K562 (cell line): ENCODE data around the gene SPRYD3. TPM values are rescaled to one million over a fixed set of nuclear protein-coding genes. Genes with fewer than 3 reads are reported as not detected.

Source experiments
- CHD7 ChIP-seq: fragments of 200-600 bp; sonication (generic); IDR thresholded peaks from one replicate; pipeline ENCODE4 v1.6.1; 2012; ENCODE audit warnings: mild to moderate bottlenecking, low read depth, low read length, inconsistent platforms
- TFE3 ChIP-seq: fragments of 450-650 bp; formaldehyde crosslinking; IDR thresholded peaks from 2 replicates; pipeline ENCODE4 v1.4.0; 2020; ENCODE audit warnings: mild to moderate bottlenecking, mixed read lengths
- polyA plus RNA-seq, 8 experiments: library from polyadenylated mRNA; depleted of rRNA in 4 of 8; stranded (reverse) in 5 of 8; unstranded in 3 of 8; fragments of >200 nt; fragmentation: Nextera tagmentation in 2 of 8; fragmentation: Illumina TruSeq in 1 of 8; extraction: Ambion mirVana in 2 of 8; extraction: Trizol in 1 of 8; gene quantifications; 2 replicates each; pipeline versions ENCODE4 v1.2.1 to v1.2.3, GENCODE V29; 2011 to 2014; ENCODE audit warnings: inconsistent platforms in 1 of 8, missing spikeins in 1 of 8
- total RNA-seq, 7 experiments: library from RNA; depleted of rRNA in 6 of 7; stranded (reverse); fragments of >200 nt in 6 of 7; fragmentation: Illumina TruSeq in 2 of 7; extraction: Trizol in 2 of 7; gene quantifications; 2 replicates each; pipeline versions ENCODE4 v1.2.1 to v1.2.3, GENCODE V29; 2011 to 2021; ENCODE audit warnings: low replicate concordance in 1 of 7
- TF ChIP-seq, protein P1 (sequence below), 2 experiments: fragments of 450-650 bp; formaldehyde crosslinking in 1 of 2; IDR thresholded peaks; 2 replicates each; pipeline versions ENCODE4 v1.4.0 to v1.6.1; 2014 to 2020; ENCODE audit warnings: mild to moderate bottlenecking in 2 of 2, borderline replicate concordance in 1 of 2, low read depth in 1 of 2

SPRYD3 gene
- total and polyA plus RNA-seq, 9 of the 15 experiments (the other 6 are each of a cell fraction or from before 2014, with no cell fraction given) = 1.5 to 13.6 (median 7.6) TPM

GRCh38 chr12:53071591-53072551 is 7.3 kb downstream of the SPRYD3 start (continued):
- TF ChIP-seq CHD7 (no peak), TFE3 (no peak)
- TF ChIP-seq, protein P1, sequence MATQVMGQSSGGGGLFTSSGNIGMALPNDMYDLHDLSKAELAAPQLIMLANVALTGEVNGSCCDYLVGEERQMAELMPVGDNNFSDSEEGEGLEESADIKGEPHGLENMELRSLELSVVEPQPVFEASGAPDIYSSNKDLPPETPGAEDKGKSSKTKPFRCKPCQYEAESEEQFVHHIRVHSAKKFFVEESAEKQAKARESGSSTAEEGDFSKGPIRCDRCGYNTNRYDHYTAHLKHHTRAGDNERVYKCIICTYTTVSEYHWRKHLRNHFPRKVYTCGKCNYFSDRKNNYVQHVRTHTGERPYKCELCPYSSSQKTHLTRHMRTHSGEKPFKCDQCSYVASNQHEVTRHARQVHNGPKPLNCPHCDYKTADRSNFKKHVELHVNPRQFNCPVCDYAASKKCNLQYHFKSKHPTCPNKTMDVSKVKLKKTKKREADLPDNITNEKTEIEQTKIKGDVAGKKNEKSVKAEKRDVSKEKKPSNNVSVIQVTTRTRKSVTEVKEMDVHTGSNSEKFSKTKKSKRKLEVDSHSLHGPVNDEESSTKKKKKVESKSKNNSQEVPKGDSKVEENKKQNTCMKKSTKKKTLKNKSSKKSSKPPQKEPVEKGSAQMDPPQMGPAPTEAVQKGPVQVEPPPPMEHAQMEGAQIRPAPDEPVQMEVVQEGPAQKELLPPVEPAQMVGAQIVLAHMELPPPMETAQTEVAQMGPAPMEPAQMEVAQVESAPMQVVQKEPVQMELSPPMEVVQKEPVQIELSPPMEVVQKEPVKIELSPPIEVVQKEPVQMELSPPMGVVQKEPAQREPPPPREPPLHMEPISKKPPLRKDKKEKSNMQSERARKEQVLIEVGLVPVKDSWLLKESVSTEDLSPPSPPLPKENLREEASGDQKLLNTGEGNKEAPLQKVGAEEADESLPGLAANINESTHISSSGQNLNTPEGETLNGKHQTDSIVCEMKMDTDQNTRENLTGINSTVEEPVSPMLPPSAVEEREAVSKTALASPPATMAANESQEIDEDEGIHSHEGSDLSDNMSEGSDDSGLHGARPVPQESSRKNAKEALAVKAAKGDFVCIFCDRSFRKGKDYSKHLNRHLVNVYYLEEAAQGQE (IDR thresholded peaks at IDR 0.05; ENCODE audit: borderline replicate concordance) = 0 out of 2 replicates have a peak, but pooled peaks have one; percentile 32
- TF ChIP-seq, protein P1 (CRISPR knock-in tag; IDR thresholded peaks at IDR 0.05; ENCODE audit: low read depth) = no peak
